ENCODE data around the gene ZNF8. TPM values are rescaled to one million over a fixed set of nuclear protein-coding genes. Genes with fewer than 3 reads are reported as not detected.

ZNF8 gene
- total RNA-seq, 6 experiments from 2014 or later, result 1.0 to 2.3 (median 1.6) TPM

GRCh38 chr19:58350871-58351557 lies 72.3 kb downstream of the ZNF8 start:
- no peak for TF ChIP-seq CTCF (IDR thresholded peaks at IDR 0.05)
- Histone ChIP-seq H3K27me3 (no peaks in the 10 kb centered on the region), H3K4me1 (peaks cover 2 to 59% (median 23%) of the 10 kb centered on the region in 4 donors), H3K27ac (peak overlapping the region in 1 of 3 donors; percentile 72), H3K4me3 (peak overlapping the region; percentile 69 to 83 (median 69)), H3K36me3 (peaks cover 0 to 9% (median 0%) of the 10 kb centered on the region in 4 donors), H3K9me3 (no peaks in the 10 kb centered on the region)
- DNase-seq (no peak), ATAC-seq (peak; percentile 3 to 20 (median 6))
- intact Hi-C loops (cut with DNase I), result no loop called here
- 29% methylated on average over 4 of the region's 34 CpGs for WGBS (ENCODE audit: insufficient coverage, low coverage, low lambda C conversion rate, missing lambda C conversion rate)

GRCh38 chr19:58351558-58351878 lies 72.8 kb downstream of the ZNF8 start:
- Histone ChIP-seq H3K27ac (peak overlapping the region in 1 of 3 donors; percentile 72), H3K36me3 (peaks cover 0 to 9% (median 0%) of the 10 kb centered on the region in 4 donors), H3K4me1 (peaks cover 2 to 59% (median 24%) of the 10 kb centered on the region in 4 donors), H3K4me3 (peak overlapping the region; percentile 69 to 83 (median 69)), H3K9me3 (no peaks in the 10 kb centered on the region), H3K27me3 (no peaks in the 10 kb centered on the region)
- ATAC-seq (peak; percentile 3 to 24 (median 18)), DNase-seq (peak in 1 of 3 donors; percentile 65)
- intact Hi-C loops (cut with DNase I), result no loop called here
- TF ChIP-seq POLR2A (IDR thresholded peaks at IDR 0.05) (no peak), CTCF (IDR thresholded peaks at IDR 0.05) (no peak)
- 40% methylated on average over 3 of the region's 9 CpGs for WGBS (ENCODE audit: insufficient coverage, low coverage, low lambda C conversion rate, missing lambda C conversion rate)

GRCh38 chr19:58351990-58352755 lies 73.4 kb downstream of the ZNF8 start:
- ATAC-seq, result peak in 1 of 4 donors; percentile 5
- Histone ChIP-seq H3K9me3 (no peaks in the 10 kb centered on the region), H3K36me3 (peaks cover 0 to 9% (median 0%) of the 10 kb centered on the region in 4 donors), H3K27ac (peak overlapping the region; percentile 41 to 72 (median 44)), H3K27me3 (no peaks in the 10 kb centered on the region), H3K4me3 (peak overlapping the region; percentile 69 to 83 (median 69)), H3K4me1 (peaks cover 2 to 59% (median 24%) of the 10 kb centered on the region in 4 donors)
- intact Hi-C loops (cut with DNase I), result no loop called here
- 37% methylated on average over 17 of the region's 23 CpGs for WGBS (ENCODE audit: insufficient coverage, low coverage, low lambda C conversion rate, missing lambda C conversion rate)
- DNase-seq, result peak in 1 of 3 donors; percentile 19
- TF ChIP-seq POLR2A (IDR thresholded peaks at IDR 0.05) (no peak), CTCF (IDR thresholded peaks at IDR 0.05) (no peak)

Small RNA genes lying within 50 kb of the gene (microRNA-seq; reads per million reads assigned to microRNA genes)
- gene MIR6806, result 0 to 0.29 reads per million in 2 donors

Small RNA genes lying within 50 kb of the gene (small RNA-seq; reads per million reads assigned to genes)
- 0 to 0.10 reads per million in 2 experiments for gene MIR6806

Other genes starting within 250 kb of the ZNF8 start
- not detected for gene ZSCAN1, start 244.9 kb upstream of the ZNF8 start, total RNA-seq
- under 1 TPM; 0.12 to 0.71 (median 0.32) TPM for gene ZNF135, start 219.7 kb upstream of the ZNF8 start, total RNA-seq
- 10 to 100 TPM in 4 of 6 experiments, 1 to 10 TPM in 2; 6.3 to 17.1 (median 10.7) TPM for gene ZSCAN18, start 180.7 kb upstream of the ZNF8 start, total RNA-seq
- gene ZNF329, start 128.2 kb upstream of the ZNF8 start, total RNA-seq, result 1 to 10 TPM; 2.0 to 7.2 (median 2.9) TPM
- 10 to 100 TPM; 12.7 to 18.5 (median 14.4) TPM for gene ZNF274, start 95.9 kb upstream of the ZNF8 start, total RNA-seq
- 10 to 100 TPM in 3 of 6 experiments, 1 to 10 TPM in 3; 6.1 to 16.5 (median 10.7) TPM for gene ZNF544, start 50.0 kb upstream of the ZNF8 start, total RNA-seq
- 10 to 100 TPM; 12.4 to 44.7 (median 15.8) TPM for gene ERVK3-1, start 26.4 kb downstream of the ZNF8 start, total RNA-seq
- 1 to 10 TPM; 1.7 to 2.9 (median 2.1) TPM for gene ZSCAN22, start 48.0 kb downstream of the ZNF8 start, total RNA-seq
- 1,000 to 10,000 TPM in 4 of 6 experiments, 100 to 1,000 TPM in 2; 897 to 2,313 (median 1,164) TPM for gene A1BG, start 74.5 kb downstream of the ZNF8 start, total RNA-seq
- 1 to 10 TPM in 5 of 6 experiments, under 1 TPM in 1; 0.73 to 3.1 (median 1.7) TPM for gene ZNF497, start 83.8 kb downstream of the ZNF8 start, total RNA-seq
- 1 to 10 TPM; 1.7 to 3.9 (median 2.4) TPM for gene ZNF837, start 102.1 kb downstream of the ZNF8 start, total RNA-seq
- 100 to 1,000 TPM; 274 to 637 (median 304) TPM for gene RPS5, start 108.3 kb downstream of the ZNF8 start, total RNA-seq
- not detected for gene RNF225, start 116.7 kb downstream of the ZNF8 start, total RNA-seq
- gene ZNF584, start 129.7 kb downstream of the ZNF8 start, total RNA-seq, result 10 to 100 TPM in 1 of 6 experiments, 1 to 10 TPM in 5; 5.6 to 12.1 (median 6.6) TPM
- gene ZNF132, start 161.2 kb downstream of the ZNF8 start, total RNA-seq, result 1 to 10 TPM in 3 of 6 experiments, under 1 TPM in 3; 0.75 to 2.8 (median 1.0) TPM
- 1 to 10 TPM; 2.9 to 3.3 (median 2.9) TPM for gene ZNF324B, start 172.7 kb downstream of the ZNF8 start, total RNA-seq
- gene ZNF324, start 188.1 kb downstream of the ZNF8 start, total RNA-seq, result 1 to 10 TPM; 2.9 to 4.9 (median 3.8) TPM
- 1 to 10 TPM; 1.4 to 5.4 (median 4.1) TPM for gene ZNF446, start 197.4 kb downstream of the ZNF8 start, total RNA-seq
- 100 to 1,000 TPM; 107 to 737 (median 366) TPM for gene SLC27A5, start 233.0 kb downstream of the ZNF8 start, total RNA-seq
- 1 to 10 TPM; 3.5 to 4.8 (median 4.3) TPM for gene ZBTB45, start 240.9 kb downstream of the ZNF8 start, total RNA-seq

Measured in right lobe of liver (tissue), 6 donors.